Endothelial cell of umbilical vein (primary cell): ENCODE results near the gene MACROD2. TPM values are rescaled to one million over a fixed set of nuclear protein-coding genes. Genes with fewer than 3 reads are reported as not detected.

ENCODE experiments used
- BruUV-seq: library from RNA; stranded (reverse); fragments of 400-500 nt; replicated peaks from 2 replicates; lab custom pipeline; 2021; lab: Mats Ljungman, UMichigan
- CTCF ChIA-PET: fragments of 300-600, 350-600 bp; sonication (Branson Sonifier 250); formaldehyde crosslinking; loops from one replicate; lab custom pipeline; 2021; ENCODE audit warnings: antibody characterized with exemption, inconsistent platforms; lab: Charles Lee
- POLR2A ChIA-PET: fragments of 300-600, 350-600 bp; sonication (Branson Sonifier 250); formaldehyde crosslinking; loops from one replicate; lab custom pipeline; 2021; ENCODE audit warnings: antibody characterized with exemption, inconsistent platforms; lab: Charles Lee
- DNase-seq: peaks from one replicate; pipeline ENCODE4 v3.0.0-alpha.2; 2011; ENCODE audit warnings: low read depth, low spot score
- FAIRE-seq: peaks from 2 replicates; lab custom pipeline; 2011; peaks lifted over from hg19 to GRCh38; lab: Jason Lieb, UNC
- H2AFZ ChIP-seq: 2 replicates; pipeline ENCODE4 v1.6.0; 2012; ENCODE audit warnings: low read depth, low read length, control low read depth, inconsistent platforms
- H3K27ac ChIP-seq: 2 replicates; pipeline ENCODE4 v1.5.1; 2011; ENCODE audit warnings: low read depth, mild to moderate bottlenecking, control low read depth, low read length, moderate library complexity; ENCODE audit not compliant: insufficient read depth
- H3K27me3 ChIP-seq, 2 experiments: 2 replicates each; pipeline versions ENCODE4 v1.6.0 to v1.6.1; 2011; ENCODE audit warnings: low read length in 2 of 2, mixed read lengths in 1 of 2; ENCODE audit not compliant: control insufficient read depth in 2 of 2, insufficient read depth in 2 of 2
- H3K36me3 ChIP-seq, 2 experiments: 2 replicates in 1 of 2; 3 replicates in 1 of 2; pipeline ENCODE4 v1.5.1; 2011; ENCODE audit warnings: low read length in 2 of 2, mild to moderate bottlenecking in 1 of 2, moderate library complexity in 1 of 2; ENCODE audit not compliant: control insufficient read depth in 2 of 2, insufficient read depth in 2 of 2; ENCODE audit errors: extremely low read depth in 1 of 2
- H3K4me1 ChIP-seq: 3 replicates; pipeline ENCODE4 v1.5.1; 2011; ENCODE audit warnings: mild to moderate bottlenecking, low read length; ENCODE audit not compliant: control insufficient read depth, insufficient read depth; ENCODE audit errors: extremely low read depth
- H3K4me2 ChIP-seq: 2 replicates; pipeline ENCODE4 v1.6.1; 2011; ENCODE audit warnings: low read length, control low read depth, mixed read lengths; ENCODE audit not compliant: insufficient read depth
- H3K4me3 ChIP-seq, 3 experiments: fragments of 200-600 bp in 1 of 3; sonication (generic), shearing (Covaris generic) in 1 of 3; replicated peaks in 1 of 3; 2 replicates each; pipeline ENCODE4 v1.5.1; 2011 to 2016; ENCODE audit warnings: control low read depth in 3 of 3, low read length in 3 of 3, mild to moderate bottlenecking in 2 of 3, inconsistent platforms in 1 of 3, low read depth in 1 of 3, moderate library complexity in 1 of 3; ENCODE audit not compliant: insufficient read depth in 1 of 3
- H3K79me2 ChIP-seq: 2 replicates; pipeline ENCODE4 v1.6.0; 2012; ENCODE audit warnings: low read length, inconsistent platforms; ENCODE audit not compliant: control insufficient read depth, insufficient read depth
- H3K9ac ChIP-seq: replicated peaks from 2 replicates; pipeline ENCODE3; 2011; ENCODE audit warnings: low read length, control low read depth; ENCODE audit not compliant: insufficient read depth; ENCODE audit errors: extremely low read depth
- H3K9me1 ChIP-seq: replicated peaks from 3 replicates; pipeline ENCODE4 v1.6.0; 2011; ENCODE audit warnings: mild to moderate bottlenecking, low read length; ENCODE audit not compliant: control insufficient read depth, insufficient read depth; ENCODE audit errors: extremely low read depth
- H3K9me3 ChIP-seq: replicated peaks from 2 replicates; pipeline ENCODE4 v1.5.1; 2012; ENCODE audit warnings: low read length, inconsistent platforms; ENCODE audit not compliant: control insufficient read depth, insufficient read depth
- H4K20me1 ChIP-seq: replicated peaks from 2 replicates; pipeline ENCODE3; 2011; ENCODE audit warnings: mild to moderate bottlenecking, low read length; ENCODE audit not compliant: control insufficient read depth, insufficient read depth; ENCODE audit errors: extremely low read depth
- CTCF ChIP-seq, 2 donors: IDR thresholded peaks; 1 replicate in 1 of 2; 2 replicates in 1 of 2; pipeline ENCODE4 v1.5.1; 2011; ENCODE audit warnings: low read length in 2 of 2, mild to moderate bottlenecking in 2 of 2, moderate library complexity in 2 of 2, control low read depth in 1 of 2, inconsistent platforms in 1 of 2, low read depth in 1 of 2; ENCODE audit not compliant: insufficient read depth in 1 of 2; ENCODE audit errors: extremely low read depth in 1 of 2
- EZH2 ChIP-seq: IDR thresholded peaks from 2 replicates; pipeline ENCODE4 v1.6.1; 2012; ENCODE audit warnings: borderline replicate concordance, low read depth, mild to moderate bottlenecking, moderate library complexity, low read length, inconsistent platforms; ENCODE audit not compliant: severe bottlenecking
- FOS ChIP-seq: IDR thresholded peaks from 2 replicates; pipeline ENCODE4 v1.6.1; 2011; ENCODE audit warnings: mild to moderate bottlenecking, low read length, moderate library complexity, borderline replicate concordance; ENCODE audit not compliant: insufficient read depth
- GATA2 ChIP-seq: IDR thresholded peaks from 2 replicates; pipeline ENCODE4 v1.7.0; 2011; ENCODE audit warnings: low read depth, mild to moderate bottlenecking, moderate library complexity, mixed read lengths, low read length; ENCODE audit not compliant: insufficient read length, insufficient read depth
- JUN ChIP-seq: IDR thresholded peaks from 2 replicates; pipeline ENCODE4 v1.6.1; 2011; ENCODE audit warnings: borderline replicate concordance, low read depth; ENCODE audit not compliant: insufficient read length, insufficient read depth
- MAX ChIP-seq: IDR thresholded peaks from 2 replicates; pipeline ENCODE4 v1.6.1; 2011; ENCODE audit not compliant: insufficient read depth, insufficient read length
- MYC ChIP-seq: IDR thresholded peaks from one replicate; pipeline ENCODE4 v1.6.1; 2011; ENCODE audit warnings: mild to moderate bottlenecking, low read depth, low read length
- POLR2A ChIP-seq: IDR thresholded peaks from 2 replicates; pipeline ENCODE4 v1.6.1; 2012; ENCODE audit warnings: low read depth, mild to moderate bottlenecking, control low read depth, low read length
- POLR2AphosphoS5 ChIP-seq: IDR thresholded peaks from 2 replicates; pipeline ENCODE4 v1.6.1; 2012; ENCODE audit warnings: low read depth, mild to moderate bottlenecking, control low read depth, low read length, moderate library complexity; ENCODE audit not compliant: insufficient read depth
- dilution Hi-C: fragments of 300-500 bp; cut with MboI; formaldehyde crosslinking; loops from one replicate; pipeline ENCODE4 v1.15.0; 2019; ENCODE audit warnings: low sequenced_read_pairs; ENCODE audit not compliant: extremely low pct_ligation_motif_present
- intact Hi-C: fragments of 100-400 bp; cut with micrococcal nuclease; formaldehyde crosslinking; loops from one replicate; pipeline ENCODE4 v1.10.0; 2022
- polyA plus RNA-seq, 4 experiments: library from polyadenylated mRNA; depleted of rRNA in 3 of 4; stranded (reverse) in 3 of 4; unstranded in 1 of 4; fragments of >200 nt; gene quantifications; 2 replicates each; pipeline versions ENCODE4 v1.2.1 to v1.2.3, GENCODE V29; 2011 to 2012; ENCODE audit warnings: missing spikeins in 1 of 4
- total RNA-seq: library from RNA; stranded (reverse); gene quantifications from 2 replicates; pipeline ENCODE4 v1.2.3, GENCODE V29; 2021

Gene MACROD2
- total and polyA plus RNA-seq, 2 donors (not counting 3 experiments of a cell fraction or from before 2014, with no cell fraction given) = 0.11 to 0.73 TPM

DNA sequence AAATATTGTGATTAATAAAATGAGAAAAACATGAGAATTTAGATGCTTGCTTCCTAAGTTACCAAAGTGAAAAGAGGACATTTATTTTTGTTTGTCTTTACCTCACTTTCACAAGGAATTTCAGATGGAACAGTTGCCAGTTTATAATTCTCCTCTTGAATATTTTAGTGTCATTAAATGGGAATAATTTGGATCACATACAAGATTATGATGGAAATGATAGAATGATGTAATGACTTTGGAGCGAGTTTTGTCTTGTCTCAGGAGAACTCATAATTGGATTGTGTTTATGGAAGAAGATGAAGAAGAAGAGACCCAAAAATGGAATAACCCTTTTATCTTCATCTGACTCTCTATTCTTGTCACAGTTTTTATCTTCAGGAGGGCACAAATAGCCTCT lies 515.0 kb downstream of the MACROD2 start:
- H3K4me3 ChIP-seq = no peak overlapping the region
- no peaks in the 10 kb centered on the region for H3K9me3 ChIP-seq
- BruUV-seq = no TSS peak
- H3K79me2 ChIP-seq = no peaks in the 10 kb centered on the region
- no peaks in the 10 kb centered on the region for H4K20me1 ChIP-seq
- DNase-seq (no peak), FAIRE-seq (no peak)
- H2AFZ ChIP-seq = no peak overlapping the region
- H3K36me3 ChIP-seq = no peaks in the 10 kb centered on the region
- dilution Hi-C loops (no loop called here), intact Hi-C loops (no loop called here)
- ChIA-PET POLR2A (no interaction called here), CTCF (no interaction called here)
- H3K27ac ChIP-seq = no peak overlapping the region
- H3K4me2 ChIP-seq = no peak overlapping the region
- TF ChIP-seq MYC (no peak), FOS (no peak), POLR2AphosphoS5 (no peak), JUN (no peak), CTCF (IDR thresholded peaks at IDR 0.05; ENCODE audit: extremely low read depth in 1 of 2, insufficient read depth in 1 of 2, low read depth in 1 of 2, low read length in 2 of 2) (no peak), POLR2A (no peak), MAX (no peak), GATA2 (no peak), EZH2 (no peak)
- H3K4me1 ChIP-seq = peaks cover 5% of the 10 kb centered on the region
- H3K27me3 ChIP-seq = peaks cover 0 to 4% of the 10 kb centered on the region in 2 experiments
- H3K9me1 ChIP-seq = no peaks in the 10 kb centered on the region
- H3K9ac ChIP-seq = no peak overlapping the region
